IPS-NIHi11 (cell line): ENCODE results near the gene CANX.

Source experiments
- DNase-seq: peaks from one replicate; pipeline ENCODE4 v3.0.0; 2012; ENCODE audit warnings: mixed read lengths, low spot score

Gene CANX

GRCh38 chr5:179776411-179776938 lies 77.7 kb downstream of the CANX start:
- DNase-seq, result no peak

GRCh38 chr5:179777456-179777855 lies 78.7 kb downstream of the CANX start:
- no peak for DNase-seq

GRCh38 chr5:179777909-179778308 lies 79.1 kb downstream of the CANX start:
- no peak for DNase-seq

- DNase-seq, result no peak
Observed at GRCh38 chr5:179778591-179778990, 79.8 kb downstream of the CANX start.

- DNase-seq, result no peak
Observed at GRCh38 chr5:179779826-179780225, 81.1 kb downstream of the CANX start.

GRCh38 chr5:179780362-179780761 lies 81.6 kb downstream of the CANX start:
- no peak for DNase-seq
